SH-SY5Y (cell line): Measurements from ENCODE around the gene IFITM1.

Experiments used
- GATA2 ChIP-seq: IDR thresholded peaks from 2 replicates; pipeline ENCODE4 v1.6.1; 2011; ENCODE audit warnings: mild to moderate bottlenecking, low read depth, low read length
- GATA3 ChIP-seq: IDR thresholded peaks from 2 replicates; pipeline ENCODE4 v1.6.1; 2011; ENCODE audit warnings: low read depth, mild to moderate bottlenecking, low read length, moderate library complexity

GRCh38 chr11:280706-281485, 32.9 kb upstream of the IFITM1 start:
- TF ChIP-seq GATA2 (no peak), GATA3 (no peak)
